Choroid plexus epithelial cell (primary cell): Measurements from ENCODE around the gene MTSS2.

Experiments used
- DNase-seq: peaks from one replicate; pipeline ENCODE4 v3.0.0-alpha.2; 2010; ENCODE audit warnings: low read depth
- H3K4me3 ChIP-seq: 2 replicates; pipeline ENCODE4 v1.5.1; 2011; ENCODE audit warnings: low read depth, mild to moderate bottlenecking, control low read depth, low read length, moderate library complexity
- CTCF ChIP-seq: conservative IDR thresholded peaks from 2 replicates; pipeline ENCODE4 v1.5.1; 2011; ENCODE audit warnings: low read depth, mild to moderate bottlenecking, control low read depth, inconsistent platforms, low read length, moderate library complexity

Gene MTSS2

GRCh38 chr16:70685061-70685937 is 554 bp downstream of the MTSS2 start:
- H3K4me3 ChIP-seq = peak overlapping the region; percentile 85
- no peak for DNase-seq
- TF ChIP-seq CTCF = no peak

GRCh38 chr16:70684146-70685060 is 1.4 kb downstream of the MTSS2 start:
- no peak for DNase-seq
- TF ChIP-seq CTCF = no peak
- H3K4me3 ChIP-seq = peak overlapping the region; percentile 85

- TF ChIP-seq CTCF = no peak
- peak overlapping the region; percentile 7 for H3K4me3 ChIP-seq
- no peak for DNase-seq
These were observed 2.5 kb downstream of the MTSS2 start for GRCh38 chr16:70683146-70683944.

- H3K4me3 ChIP-seq = no peak overlapping the region
- no peak for TF ChIP-seq CTCF
- DNase-seq = no peak
These were observed 3.4 kb downstream of the MTSS2 start for GRCh38 chr16:70682239-70683145.

GRCh38 chr16:70681382-70682238 is 4.2 kb downstream of the MTSS2 start:
- H3K4me3 ChIP-seq = no peak overlapping the region
- DNase-seq = no peak
- TF ChIP-seq CTCF = no peak
